Measurements from ENCODE around the gene RHOBTB3. TPM values are rescaled to one million over a fixed set of nuclear protein-coding genes. Genes with fewer than 3 reads are reported as not detected.

Gene RHOBTB3
- total RNA-seq, 1 experiment from 2014 or later = 6.8 TPM

DNA sequence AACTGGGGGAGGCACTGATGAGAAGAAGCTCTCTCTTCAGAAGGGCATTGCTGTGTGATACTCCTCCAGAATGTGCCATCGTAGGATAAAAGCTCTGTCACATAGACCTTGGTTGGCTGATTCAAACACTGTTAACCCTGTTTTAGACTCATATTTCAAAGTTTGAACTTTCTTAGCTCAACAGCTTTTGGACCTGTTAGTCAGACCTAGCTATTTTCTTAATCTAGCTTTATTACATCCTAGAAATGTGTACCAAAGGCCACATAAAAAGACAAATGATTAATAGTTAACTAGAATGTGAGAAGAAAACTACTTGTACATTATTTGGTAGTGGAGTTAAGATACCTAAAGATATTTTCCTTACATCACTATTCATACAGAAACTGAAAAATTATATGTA is 4.3 kb downstream of the RHOBTB3 start:
- TF ChIP-seq, protein P1, sequence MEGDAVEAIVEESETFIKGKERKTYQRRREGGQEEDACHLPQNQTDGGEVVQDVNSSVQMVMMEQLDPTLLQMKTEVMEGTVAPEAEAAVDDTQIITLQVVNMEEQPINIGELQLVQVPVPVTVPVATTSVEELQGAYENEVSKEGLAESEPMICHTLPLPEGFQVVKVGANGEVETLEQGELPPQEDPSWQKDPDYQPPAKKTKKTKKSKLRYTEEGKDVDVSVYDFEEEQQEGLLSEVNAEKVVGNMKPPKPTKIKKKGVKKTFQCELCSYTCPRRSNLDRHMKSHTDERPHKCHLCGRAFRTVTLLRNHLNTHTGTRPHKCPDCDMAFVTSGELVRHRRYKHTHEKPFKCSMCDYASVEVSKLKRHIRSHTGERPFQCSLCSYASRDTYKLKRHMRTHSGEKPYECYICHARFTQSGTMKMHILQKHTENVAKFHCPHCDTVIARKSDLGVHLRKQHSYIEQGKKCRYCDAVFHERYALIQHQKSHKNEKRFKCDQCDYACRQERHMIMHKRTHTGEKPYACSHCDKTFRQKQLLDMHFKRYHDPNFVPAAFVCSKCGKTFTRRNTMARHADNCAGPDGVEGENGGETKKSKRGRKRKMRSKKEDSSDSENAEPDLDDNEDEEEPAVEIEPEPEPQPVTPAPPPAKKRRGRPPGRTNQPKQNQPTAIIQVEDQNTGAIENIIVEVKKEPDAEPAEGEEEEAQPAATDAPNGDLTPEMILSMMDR (conservative IDR thresholded peaks at IDR 0.05) = no peak
- Histone ChIP-seq H2BK5ac (ENCODE audit: insufficient read length, low read length) (no peak overlapping the region), H2AK5ac (ENCODE audit: insufficient read length, low read length) (no peak overlapping the region), H2BK20ac (ENCODE audit: low read depth, low read length, poor library complexity, severe bottlenecking) (no peak overlapping the region), H3K56ac (ENCODE audit: insufficient read length, low read depth, low read length) (no peak overlapping the region), H3K4me1 (ENCODE audit: insufficient read depth, low read length) (no peaks in the 10 kb centered on the region), H4K5ac (ENCODE audit: insufficient read length, low read depth, low read length) (no peak overlapping the region), H3K9me3 (ENCODE audit: control insufficient read depth, low read depth, low read length) (no peaks in the 10 kb centered on the region), H3K4me2 (ENCODE audit: insufficient read depth, insufficient read length, low read length) (no peak overlapping the region), H2AFZ (ENCODE audit: low read length) (no peak overlapping the region), H3K4ac (ENCODE audit: low read depth, low read length) (no peak overlapping the region), H4K8ac (replicated peaks; ENCODE audit: insufficient read length, low read depth, low read length) (no peak overlapping the region), H3K9ac (ENCODE audit: extremely low read depth, insufficient read length, low read length) (no peak overlapping the region), H3K27ac (ENCODE audit: insufficient read length, low read depth, low read length) (no peak overlapping the region), H2BK12ac (ENCODE audit: insufficient read length, low read depth, low read length) (no peak overlapping the region), H4K91ac (ENCODE audit: insufficient read length, low read depth, low read length) (no peak overlapping the region), H2BK120ac (ENCODE audit: low read depth, low read length, poor library complexity, severe bottlenecking) (no peak overlapping the region), H3K23ac (ENCODE audit: insufficient read length, low read depth, low read length) (no peak overlapping the region), H3T11ph (ENCODE audit: low read length) (no peak overlapping the region), H3K79me1 (ENCODE audit: insufficient read depth, low read depth, low read length, poor library complexity, severe bottlenecking) (no peaks in the 10 kb centered on the region), H4K20me1 (ENCODE audit: control insufficient read depth, insufficient read depth, insufficient read length) (no peaks in the 10 kb centered on the region), H3K79me2 (ENCODE audit: insufficient read depth, low read length) (no peaks in the 10 kb centered on the region), H3K27me3 (ENCODE audit: insufficient read depth, low read length) (peaks cover 5% of the 10 kb centered on the region; the same call in 1 of the 2 replicates), H3K14ac (ENCODE audit: insufficient read depth, low read length) (no peak overlapping the region), H3K18ac (ENCODE audit: insufficient read length, low read depth, low read length) (no peak overlapping the region), H2BK15ac (ENCODE audit: low read depth, low read length) (no peak overlapping the region), H3K23me2 (ENCODE audit: insufficient read length, low read depth, low read length, poor library complexity, severe bottlenecking) (peaks cover 13% of the 10 kb centered on the region)
- no CpG with 5 or more reads among the region's 1 CpG for WGBS (ENCODE audit: extremely low coverage, insufficient read length, low lambda C conversion rate)
- peaks cover 45% of the 10 kb centered on the region for H3K27me3 Mint-ChIP-seq (ENCODE audit: low read depth)
- no peaks in the 10 kb centered on the region; a peak in 1 of 7 replicates for H3K36me3 Mint-ChIP-seq (ENCODE audit: insufficient read depth in 1 of 3, low read depth in 3 of 3)
- peaks cover 10% of the 10 kb centered on the region in 2 experiments for H3K4me1 Mint-ChIP-seq
- H3K9me3 Mint-ChIP-seq = no peaks in the 10 kb centered on the region
- H3K4me3 Mint-ChIP-seq = no peak overlapping the region
- DNase-seq = no peak
- H3K27ac Mint-ChIP-seq = no peak overlapping the region
